Measurements from ENCODE around the gene PRPF18.

PRPF18 gene

DNA sequence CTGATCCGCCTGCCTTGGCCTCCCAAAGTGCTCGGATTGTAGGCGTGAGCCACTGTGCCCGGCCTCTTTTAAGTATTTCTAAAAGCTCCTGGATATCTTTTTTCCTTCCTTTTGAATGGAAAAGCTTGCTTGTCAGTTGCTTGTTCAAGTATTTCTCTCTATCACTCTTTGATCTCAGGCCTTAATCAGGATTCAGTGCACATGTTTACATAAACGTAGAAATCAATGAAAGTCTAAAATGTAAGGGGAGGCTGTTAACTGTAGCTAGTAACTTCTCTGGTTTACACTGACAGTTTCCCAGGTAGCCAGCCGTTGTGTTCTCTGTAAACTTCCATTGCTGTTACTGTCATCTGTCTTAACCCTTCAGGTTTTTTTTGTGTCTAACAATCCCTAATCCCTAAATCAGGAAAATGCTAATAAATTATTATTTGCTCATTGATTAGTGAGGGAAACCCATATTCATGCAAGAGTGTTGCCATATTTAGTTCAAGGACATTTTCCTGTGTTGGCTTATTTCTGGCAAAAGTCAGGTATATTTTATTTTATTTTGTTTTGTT is 1.5 kb upstream of the PRPF18 start:
- TF ChIP-seq, protein P1, sequence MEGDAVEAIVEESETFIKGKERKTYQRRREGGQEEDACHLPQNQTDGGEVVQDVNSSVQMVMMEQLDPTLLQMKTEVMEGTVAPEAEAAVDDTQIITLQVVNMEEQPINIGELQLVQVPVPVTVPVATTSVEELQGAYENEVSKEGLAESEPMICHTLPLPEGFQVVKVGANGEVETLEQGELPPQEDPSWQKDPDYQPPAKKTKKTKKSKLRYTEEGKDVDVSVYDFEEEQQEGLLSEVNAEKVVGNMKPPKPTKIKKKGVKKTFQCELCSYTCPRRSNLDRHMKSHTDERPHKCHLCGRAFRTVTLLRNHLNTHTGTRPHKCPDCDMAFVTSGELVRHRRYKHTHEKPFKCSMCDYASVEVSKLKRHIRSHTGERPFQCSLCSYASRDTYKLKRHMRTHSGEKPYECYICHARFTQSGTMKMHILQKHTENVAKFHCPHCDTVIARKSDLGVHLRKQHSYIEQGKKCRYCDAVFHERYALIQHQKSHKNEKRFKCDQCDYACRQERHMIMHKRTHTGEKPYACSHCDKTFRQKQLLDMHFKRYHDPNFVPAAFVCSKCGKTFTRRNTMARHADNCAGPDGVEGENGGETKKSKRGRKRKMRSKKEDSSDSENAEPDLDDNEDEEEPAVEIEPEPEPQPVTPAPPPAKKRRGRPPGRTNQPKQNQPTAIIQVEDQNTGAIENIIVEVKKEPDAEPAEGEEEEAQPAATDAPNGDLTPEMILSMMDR (conservative IDR thresholded peaks at IDR 0.05; ENCODE audit: control insufficient read depth, insufficient read depth, low read depth, low read length), result no peak
- H3K4me3 ChIP-seq (ENCODE audit: control insufficient read depth, low read depth, low read length), result no peak overlapping the region
- no peak for DNase-seq (ENCODE audit: low read depth)

DNA sequence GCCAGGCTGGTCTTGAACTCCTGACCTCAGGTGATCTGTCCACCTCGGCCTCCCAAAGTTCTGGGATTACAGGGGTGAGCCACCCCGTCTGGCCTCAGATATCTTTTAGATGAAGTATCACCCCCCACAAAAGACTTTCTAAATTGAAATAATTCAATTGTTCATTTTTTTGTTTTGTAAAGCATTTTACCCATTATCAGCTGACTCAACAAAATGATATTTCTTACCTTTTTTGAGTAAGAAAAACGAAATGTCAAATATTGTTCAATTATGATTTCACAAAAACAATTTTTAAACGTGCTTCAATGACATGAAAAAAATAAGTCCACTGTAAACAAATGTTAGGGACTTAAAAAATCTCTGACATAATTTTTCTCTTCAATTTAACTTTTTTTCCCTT is 822 bp upstream of the PRPF18 start:
- no peak overlapping the region for H3K4me3 ChIP-seq (ENCODE audit: control insufficient read depth, low read depth, low read length)
- TF ChIP-seq, protein P1 (conservative IDR thresholded peaks at IDR 0.05; ENCODE audit: control insufficient read depth, insufficient read depth, low read depth, low read length), result no peak
- no peak for DNase-seq (ENCODE audit: low read depth)

DNA sequence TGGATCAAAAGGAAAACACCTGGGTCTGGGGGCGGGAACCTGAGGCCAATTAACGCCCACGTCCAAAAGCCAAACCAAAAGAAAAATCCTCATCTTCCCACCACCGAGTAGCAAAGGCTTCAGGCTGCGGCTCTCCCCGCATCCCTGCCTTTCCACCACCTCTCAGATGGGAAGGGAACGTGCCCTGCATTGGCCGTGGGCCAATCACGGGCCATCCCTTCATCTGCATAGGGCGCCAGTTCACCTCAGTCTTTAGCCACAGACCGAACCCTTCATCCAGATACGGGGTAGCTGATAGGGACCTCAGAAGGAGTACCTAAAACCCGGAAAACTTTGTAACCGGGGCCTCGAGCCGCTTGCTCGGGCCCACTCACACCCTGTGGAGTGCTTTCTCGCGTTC is 626 bp downstream of the PRPF18 start:
- TF ChIP-seq, protein P1 (conservative IDR thresholded peaks at IDR 0.05; ENCODE audit: control insufficient read depth, insufficient read depth, low read depth, low read length), result no peak
- DNase-seq (ENCODE audit: low read depth), result peak; percentile 5
- H3K4me3 ChIP-seq (ENCODE audit: control insufficient read depth, low read depth, low read length), result peak overlapping the region; percentile 99

DNA sequence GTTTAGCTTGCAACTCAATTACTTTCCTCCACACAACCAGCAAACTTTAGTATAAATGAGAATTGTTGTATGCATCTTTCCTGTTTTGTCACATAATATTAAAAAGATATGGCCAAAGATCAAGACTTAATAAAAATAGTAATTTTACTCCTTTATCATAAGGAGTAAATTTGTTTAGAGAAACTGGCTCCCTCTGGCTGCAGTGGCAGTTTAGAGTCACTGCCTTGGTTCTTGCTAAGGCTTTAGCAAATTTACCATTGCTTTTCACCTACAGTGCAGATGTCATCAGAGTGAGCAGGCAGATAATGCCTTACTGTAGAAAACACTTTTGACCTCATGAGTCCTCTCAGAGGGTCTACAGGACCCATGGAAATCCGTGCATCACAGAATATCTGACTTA is 2.6 kb downstream of the PRPF18 start:
- peak; percentile 3 for DNase-seq (ENCODE audit: low read depth)

DNA sequence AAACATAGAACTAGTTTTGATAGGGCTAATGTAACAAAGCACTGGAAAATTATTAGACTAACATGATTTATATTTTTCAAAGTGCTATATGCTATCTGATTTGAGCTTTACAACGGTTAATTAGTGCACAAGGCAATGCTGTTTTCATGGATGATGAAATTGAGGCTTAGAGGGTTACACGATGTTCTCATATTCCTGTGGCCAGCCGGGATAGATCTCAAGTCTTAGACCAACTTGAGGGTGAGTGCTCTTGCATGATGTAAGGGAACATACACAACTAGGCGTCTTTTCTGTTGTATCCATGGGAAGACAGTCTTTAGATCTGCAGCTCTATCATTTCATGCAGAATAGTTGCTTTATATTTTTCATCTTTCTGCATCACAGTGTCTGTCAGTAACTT is 4.1 kb downstream of the PRPF18 start:
- TF ChIP-seq, protein P1 (conservative IDR thresholded peaks at IDR 0.05; ENCODE audit: control insufficient read depth, insufficient read depth, low read depth, low read length), result no peak
- no peak overlapping the region for H3K4me3 ChIP-seq (ENCODE audit: control insufficient read depth, low read depth, low read length)
- no peak for DNase-seq (ENCODE audit: low read depth)

More for the DNA sequence above, 2.6 kb downstream of the PRPF18 start:
- H3K4me3 ChIP-seq (ENCODE audit: control insufficient read depth, low read depth, low read length), result no peak overlapping the region
- TF ChIP-seq, protein P1 (conservative IDR thresholded peaks at IDR 0.05; ENCODE audit: control insufficient read depth, insufficient read depth, low read depth, low read length), result peak; percentile 27

DNA sequence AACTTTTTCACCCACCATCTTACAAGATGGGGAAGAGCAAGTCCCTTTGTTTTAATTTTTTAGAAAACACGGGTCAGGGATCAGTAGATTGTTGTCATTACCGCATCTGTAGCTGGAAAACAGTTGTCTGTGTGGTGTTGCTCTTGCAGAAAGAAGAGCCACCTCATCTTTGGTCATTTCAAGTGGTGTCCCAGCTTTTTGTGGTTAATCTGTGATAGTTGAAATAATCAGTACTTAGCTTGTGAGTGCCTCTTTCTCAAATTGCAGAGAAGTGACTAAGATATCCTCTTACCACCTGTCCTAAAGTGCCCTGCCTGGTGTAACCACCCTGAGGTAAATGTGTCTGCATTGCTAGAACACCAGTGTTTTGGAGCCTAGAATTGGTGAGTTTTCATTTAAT is 5.5 kb downstream of the PRPF18 start:
- no peak overlapping the region for H3K4me3 ChIP-seq (ENCODE audit: control insufficient read depth, low read depth, low read length)
- TF ChIP-seq, protein P1 (conservative IDR thresholded peaks at IDR 0.05; ENCODE audit: control insufficient read depth, insufficient read depth, low read depth, low read length), result no peak
- DNase-seq (ENCODE audit: low read depth), result no peak

DNA sequence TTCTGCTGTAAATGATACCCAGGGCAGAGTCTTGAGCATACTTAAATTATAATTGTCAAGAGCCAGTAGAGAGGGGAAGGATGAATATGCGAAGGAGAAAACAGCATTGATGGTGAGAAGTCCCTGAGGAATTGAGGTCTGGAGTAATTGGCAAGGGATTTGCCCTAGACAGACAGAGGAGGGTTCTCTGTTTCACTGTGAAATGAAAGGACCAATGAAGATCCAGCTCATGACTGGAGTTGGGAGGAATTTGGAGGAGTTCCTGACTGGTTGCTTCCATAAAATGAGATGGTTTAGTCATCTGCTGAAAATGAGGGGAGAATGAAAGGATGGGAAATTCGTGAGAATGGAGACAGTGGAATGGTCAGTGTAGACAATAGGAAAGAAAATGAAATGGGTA is 6.8 kb downstream of the PRPF18 start:
- H3K4me3 ChIP-seq (ENCODE audit: control insufficient read depth, low read depth, low read length), result no peak overlapping the region
- TF ChIP-seq, protein P1 (conservative IDR thresholded peaks at IDR 0.05; ENCODE audit: control insufficient read depth, insufficient read depth, low read depth, low read length), result no peak
- DNase-seq (ENCODE audit: low read depth), result peak; percentile 71
